IMR-90 (cell line): ENCODE data around the gene SSC4D. TPM values are rescaled to one million over a fixed set of nuclear protein-coding genes. Genes with fewer than 3 reads are reported as not detected.
A peak's percentile ranks its signal among the peaks of the same experiment; 100 is the strongest.

Experiments
- ATAC-seq: fragments of 200-7000 bp; cut with Tn5 transposase; 2 replicates; pipeline ENCODE4 v1.9.1; 2020; ENCODE audit warnings: low read depth, mild to moderate bottlenecking, moderate library complexity
- BruUV-seq: library from RNA; stranded (reverse); fragments of 400-500 nt; replicated peaks from 2 replicates; lab custom pipeline; 2021; lab: Mats Ljungman, UMichigan
- CTCF ChIA-PET: fragments of 300-600 bp; formaldehyde crosslinking; extraction: SDS; loops from one replicate; lab custom pipeline; 2021; ENCODE audit warnings: antibody characterized with exemption; lab: Yijun Ruan, JAX
- POLR2A ChIA-PET: fragments of 300-600 bp; sonication (Branson Sonifier 250); formaldehyde crosslinking; loops from one replicate; lab custom pipeline; 2022; ENCODE audit warnings: antibody characterized with exemption; ENCODE audit not compliant: unreplicated experiment; lab: Charles Lee
- DNase-seq: peaks from one replicate; pipeline ENCODE4 v3.0.0; 2013
- H2AFZ ChIP-seq: replicated peaks from 2 replicates; pipeline ENCODE3; 2013; ENCODE audit warnings: low read length, mild to moderate bottlenecking; ENCODE audit not compliant: poor library complexity
- H2AK5ac ChIP-seq: 2 replicates; pipeline ENCODE4 v1.6.1; 2013; ENCODE audit warnings: low read depth, low read length, inconsistent platforms
- H2AK9ac ChIP-seq: replicated peaks from 2 replicates; pipeline ENCODE3; 2013; ENCODE audit warnings: mild to moderate bottlenecking, low read depth, low read length, moderate library complexity; ENCODE audit not compliant: poor library complexity
- H2BK120ac ChIP-seq: 2 replicates; pipeline ENCODE4 v1.6.1; 2013; ENCODE audit warnings: low read depth, low read length, inconsistent platforms
- H2BK15ac ChIP-seq: 3 replicates; pipeline ENCODE4 v1.6.1; 2013; ENCODE audit warnings: low read depth, low read length, inconsistent platforms
- H2BK20ac ChIP-seq: 2 replicates; pipeline ENCODE4 v1.6.1; 2013; ENCODE audit warnings: low read depth, mild to moderate bottlenecking, inconsistent platforms, low read length, moderate library complexity
- H2BK5ac ChIP-seq: 2 replicates; pipeline ENCODE4 v1.6.1; 2013; ENCODE audit warnings: mild to moderate bottlenecking, low read depth, low read length, inconsistent platforms; ENCODE audit not compliant: poor library complexity, severe bottlenecking
- H3K14ac ChIP-seq: replicated peaks from 2 replicates; pipeline ENCODE4 v1.6.1; 2013; ENCODE audit warnings: low read depth, low read length, inconsistent platforms
- H3K18ac ChIP-seq: 2 replicates; pipeline ENCODE4 v1.6.1; 2013; ENCODE audit warnings: low read depth, low read length, control low read depth
- H3K23ac ChIP-seq: 2 replicates; pipeline ENCODE4 v1.6.1; 2013; ENCODE audit warnings: low read depth, low read length, inconsistent platforms
- H3K27ac ChIP-seq: 2 replicates; pipeline ENCODE4 v1.5.1; 2013; ENCODE audit warnings: mild to moderate bottlenecking, control low read depth, low read length; ENCODE audit not compliant: insufficient read depth
- H3K27me3 ChIP-seq: 2 replicates; pipeline ENCODE4 v1.6.1; 2013; ENCODE audit warnings: low read length; ENCODE audit not compliant: control insufficient read depth, insufficient read depth
- H3K36me3 ChIP-seq: 2 replicates; pipeline ENCODE4 v1.6.1; 2013; ENCODE audit warnings: low read length, mixed read lengths; ENCODE audit not compliant: control insufficient read depth, insufficient read depth
- H3K4ac ChIP-seq: 2 replicates; pipeline ENCODE4 v1.6.1; 2013; ENCODE audit warnings: low read depth, low read length, inconsistent platforms
- H3K4me1 ChIP-seq: 2 replicates; pipeline ENCODE4 v1.6.1; 2013; ENCODE audit warnings: low read length, mixed read lengths; ENCODE audit not compliant: control insufficient read depth, insufficient read depth
- H3K4me2 ChIP-seq: 2 replicates; pipeline ENCODE4 v1.6.1; 2013; ENCODE audit warnings: low read depth, mild to moderate bottlenecking, control low read depth, low read length, moderate library complexity
- H3K4me3 ChIP-seq: 2 replicates; pipeline ENCODE4 v1.5.1; 2013; ENCODE audit warnings: low read depth, mild to moderate bottlenecking, control low read depth, low read length, moderate library complexity; ENCODE audit not compliant: insufficient read depth
- H3K56ac ChIP-seq: 2 replicates; pipeline ENCODE4 v1.6.1; 2013; ENCODE audit warnings: low read length, inconsistent platforms; ENCODE audit not compliant: insufficient read depth; ENCODE audit errors: extremely low read depth
- H3K79me1 ChIP-seq, 2 experiments: 2 replicates each; pipeline ENCODE4 v1.6.1; 2013; ENCODE audit warnings: low read length in 2 of 2, inconsistent platforms in 1 of 2, low read depth in 1 of 2
- H3K9ac ChIP-seq: 2 replicates; pipeline ENCODE4 v1.6.1; 2013; ENCODE audit warnings: low read depth, low read length, control low read depth
- H3K9me1 ChIP-seq: 2 replicates; pipeline ENCODE4 v1.6.1; 2013; ENCODE audit warnings: low read length, inconsistent platforms; ENCODE audit not compliant: insufficient read depth
- H3K9me3 ChIP-seq: 2 replicates; pipeline ENCODE4 v1.6.1; 2013; ENCODE audit warnings: low read length; ENCODE audit not compliant: control insufficient read depth, insufficient read depth
- H4K20me1 ChIP-seq: 2 replicates; pipeline ENCODE4 v1.6.1; 2013; ENCODE audit warnings: low read length, inconsistent platforms; ENCODE audit not compliant: insufficient read depth
- H4K5ac ChIP-seq: 2 replicates; pipeline ENCODE4 v1.6.1; 2013; ENCODE audit warnings: mild to moderate bottlenecking, low read depth, low read length, control low read depth
- H4K8ac ChIP-seq, 2 experiments: 2 replicates each; pipeline ENCODE4 v1.6.1; 2013; ENCODE audit warnings: low read depth in 2 of 2, low read length in 2 of 2, control low read depth in 1 of 2, inconsistent platforms in 1 of 2
- H4K91ac ChIP-seq: 2 replicates; pipeline ENCODE4 v1.6.1; 2013; ENCODE audit warnings: low read depth, low read length, inconsistent platforms; ENCODE audit not compliant: insufficient read depth
- BHLHE40 ChIP-seq: fragments of 150-350 bp; IDR thresholded peaks from 2 replicates; pipeline ENCODE4 v1.6.1; 2016; ENCODE audit warnings: mild to moderate bottlenecking, low read depth, low read length
- CEBPB ChIP-seq: IDR thresholded peaks from 2 replicates; pipeline ENCODE4 v1.6.1; 2012; ENCODE audit warnings: low read depth, low read length, improper control_type of control experiment
- MAFK ChIP-seq: IDR thresholded peaks from 2 replicates; pipeline ENCODE4 v1.6.1; 2012; ENCODE audit warnings: low read depth, low read length, improper control_type of control experiment
- NFE2L2 ChIP-seq: fragments of 150-350 bp; IDR thresholded peaks from 2 replicates; pipeline ENCODE4 v1.6.1; 2016; ENCODE audit warnings: low read depth, mild to moderate bottlenecking, low read length
- SMC3 ChIP-seq: fragments of 150-350 bp; IDR thresholded peaks from 2 replicates; pipeline ENCODE4 v1.6.1; 2016; ENCODE audit warnings: low read depth, mild to moderate bottlenecking, antibody characterized with exemption, low read length, moderate library complexity
- whole genome bisulfite sequencing, 2 experiments: methylation state at CpG; one replicate each; pipeline versions ENCODE4 v1.1.5 to v1.1.7; 2013; ENCODE audit warnings: missing lambda C conversion rate in 2 of 2; ENCODE audit not compliant: insufficient read length in 1 of 2; ENCODE audit errors: extremely low coverage in 2 of 2; 5-methylcytosine and 5-hydroxymethylcytosine counted together
- dilution Hi-C: fragments of 300-500 bp; cut with HindIII; formaldehyde crosslinking; loops from one replicate; pipeline ENCODE4 v1.14.3; 2018; ENCODE audit warnings: low sequenced_read_pairs; ENCODE audit not compliant: unreplicated experiment
- in situ Hi-C: fragments of 300-500 bp; cut with MboI; formaldehyde crosslinking; loops from 3 replicates; pipeline ENCODE4 v1.14.3; 2019; ENCODE audit warnings: low sequenced_read_pairs, inconsistent platforms, mixed read lengths
- intact Hi-C: fragments of 100-400 bp; cut with micrococcal nuclease; formaldehyde crosslinking; loops from 2 replicates; pipeline ENCODE4 v1.10.0; 2022
- polyA plus RNA-seq, 3 experiments: library from polyadenylated mRNA; depleted of rRNA; stranded (reverse); fragments of >200 nt; gene quantifications; 2 replicates each; pipeline ENCODE4 v1.2.3, GENCODE V29; 2012; ENCODE audit warnings: low replicate concordance in 1 of 3
- total RNA-seq: library from RNA; depleted of rRNA; stranded (reverse); fragments of >200 nt; gene quantifications from 2 replicates; pipeline ENCODE4 v1.2.3, GENCODE V29; 2012

Gene SSC4D
- total and polyA plus RNA-seq, 2 of the 4 experiments (the other 2 are of a cell fraction), result 0.36 to 0.70 TPM

DNA sequence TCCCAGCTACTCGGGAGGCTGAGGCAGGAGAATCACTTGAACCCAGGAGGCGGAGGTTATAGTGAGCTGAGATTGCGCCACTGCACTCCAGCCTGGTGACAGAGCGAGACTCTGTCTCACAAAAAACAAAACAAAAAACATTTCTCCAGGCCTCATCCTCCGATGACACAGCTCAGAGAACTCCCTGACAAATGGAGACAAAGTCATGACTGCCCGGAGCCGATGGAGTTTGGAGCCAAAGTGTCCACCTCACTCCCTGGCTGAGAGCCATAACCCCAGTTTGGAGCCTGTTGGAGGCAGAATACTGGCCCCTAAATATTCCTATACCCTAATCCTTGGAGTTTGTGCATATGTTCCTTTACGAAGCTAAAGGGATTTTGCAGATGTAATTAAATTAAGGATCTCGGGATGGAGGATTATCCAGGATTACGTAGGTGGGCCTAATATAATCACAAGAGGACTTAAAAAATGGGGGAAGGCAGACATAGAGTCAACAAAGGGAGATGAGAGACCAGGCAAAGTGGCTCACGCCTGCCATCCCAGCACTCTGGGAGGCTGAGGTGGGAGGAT, 22.7 kb downstream of the SSC4D start:
- no peaks in the 10 kb centered on the region for H3K79me1 ChIP-seq
- no peak overlapping the region for H3K18ac ChIP-seq
- no peak overlapping the region for H3K27ac ChIP-seq
- H3K9me1 ChIP-seq, result peaks cover 10% of the 10 kb centered on the region
- no peak overlapping the region for H3K23ac ChIP-seq
- 0 out of 2 replicates have a peak overlapping the region, but pooled peaks have one; percentile 24 for H2AK5ac ChIP-seq
- H4K8ac ChIP-seq, result peak overlapping the region in 1 of 2 experiments; percentile 31; a peak in 1 of 4 replicates
- peak; percentile 54 for DNase-seq
- whole genome bisulfite sequencing, 2 experiments, result 29% methylated on average over 4 of the region's 11 CpGs; no CpG with 5 or more reads in 1 of the 2 experiments
- H3K56ac ChIP-seq, result no peak overlapping the region
- no peak overlapping the region for H2BK20ac ChIP-seq
- H3K4me3 ChIP-seq, result no peak overlapping the region
- H3K27me3 ChIP-seq, result no peaks in the 10 kb centered on the region
- H3K4me2 ChIP-seq, result no peak overlapping the region
- H4K5ac ChIP-seq, result no peak overlapping the region
- no peak overlapping the region for H3K14ac ChIP-seq
- peak; percentile 15; the same call in 1 of the 2 replicates for ATAC-seq
- H3K9me3 ChIP-seq, result no peaks in the 10 kb centered on the region
- no peak overlapping the region for H2BK120ac ChIP-seq
- peaks cover 7% of the 10 kb centered on the region for H3K4me1 ChIP-seq
- dilution Hi-C loops, result no loop called here
- H2BK15ac ChIP-seq, result no peak overlapping the region
- H2AK9ac ChIP-seq, result no peak overlapping the region
- H3K9ac ChIP-seq, result no peak overlapping the region
- peak overlapping the region; percentile 61 for H2AFZ ChIP-seq
- TF ChIP-seq CEBPB, result peak; percentile 24; the same call in 1 of the 2 replicates
- no peak for TF ChIP-seq NFE2L2
- no peak for TF ChIP-seq BHLHE40
- no peak for TF ChIP-seq SMC3
- TF ChIP-seq MAFK, result no peak
- ChIA-PET POLR2A (no interaction called here), CTCF (no interaction called here)
- BruUV-seq, result no TSS peak
- in situ Hi-C loops, result no loop called here
- H4K20me1 ChIP-seq, result no peaks in the 10 kb centered on the region
- H2BK5ac ChIP-seq, result no peak overlapping the region
- intact Hi-C loops, result no loop called here
- no peaks in the 10 kb centered on the region for H3K36me3 ChIP-seq
- H4K91ac ChIP-seq, result no peak overlapping the region
- peak overlapping the region; percentile 1; the same call in 1 of the 2 replicates for H3K4ac ChIP-seq
